ENCODE results near the gene RAET1G.
A peak's percentile ranks its signal among the peaks of the same experiment; 100 is the strongest.
"Not testable (repeated sequence)": the region's sequence is repeated elsewhere in the genome, so short reads cannot be mapped to it uniquely, and the experiment has no call there.

The RAET1G gene

DNA sequence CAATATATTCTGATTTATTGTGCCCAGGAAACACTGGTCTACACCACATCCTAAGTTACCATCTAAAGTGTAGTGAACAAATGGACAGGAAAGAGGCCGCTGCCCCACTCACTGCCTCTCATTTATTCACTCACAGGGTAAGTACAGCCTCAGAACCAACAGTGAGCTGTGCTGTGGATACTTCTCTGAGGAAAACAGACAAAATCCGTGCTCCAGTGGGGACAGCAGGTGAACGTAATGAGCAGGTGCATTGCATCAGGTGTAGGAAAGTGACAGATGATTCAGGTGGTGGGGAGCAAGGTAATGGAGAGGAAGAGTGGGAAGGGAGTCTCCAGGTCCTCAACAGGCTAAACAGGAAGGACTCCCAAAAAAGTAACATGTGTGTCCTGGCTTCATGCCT is 10.5 kb upstream of the RAET1G start:
- no peak for TF ChIP-seq CTCF (conservative IDR thresholded peaks at IDR 0.05; ENCODE audit: control insufficient read depth, insufficient read depth, low read depth, low read length)
- no peak for DNase-seq (ENCODE audit: low read depth)
- no peak overlapping the region for H3K4me3 ChIP-seq (ENCODE audit: control insufficient read depth, low read depth, low read length)

DNA sequence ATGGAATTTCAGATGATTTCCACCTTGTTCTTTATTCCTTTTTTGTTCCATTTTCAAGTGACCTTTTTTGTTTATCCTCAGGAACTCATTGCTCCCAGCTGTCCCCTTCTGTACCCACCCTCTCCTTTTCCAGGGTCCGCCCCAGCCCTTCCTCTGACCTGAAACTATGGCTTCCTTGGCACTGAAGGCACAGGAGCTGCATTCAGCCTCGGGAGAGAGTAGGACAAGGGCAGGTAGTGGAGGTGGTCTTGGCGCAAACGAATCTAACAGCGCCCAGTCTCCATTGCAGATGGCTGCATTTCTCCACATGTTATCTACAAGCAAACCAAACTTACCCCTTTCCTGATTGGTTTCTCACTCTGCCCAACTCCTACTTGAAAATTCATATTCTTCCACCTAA is 10.1 kb upstream of the RAET1G start:
- DNase-seq (ENCODE audit: low read depth) = no peak
- H3K4me3 ChIP-seq (ENCODE audit: control insufficient read depth, low read depth, low read length) = no peak overlapping the region
- no peak for TF ChIP-seq CTCF (conservative IDR thresholded peaks at IDR 0.05; ENCODE audit: control insufficient read depth, insufficient read depth, low read depth, low read length)

DNA sequence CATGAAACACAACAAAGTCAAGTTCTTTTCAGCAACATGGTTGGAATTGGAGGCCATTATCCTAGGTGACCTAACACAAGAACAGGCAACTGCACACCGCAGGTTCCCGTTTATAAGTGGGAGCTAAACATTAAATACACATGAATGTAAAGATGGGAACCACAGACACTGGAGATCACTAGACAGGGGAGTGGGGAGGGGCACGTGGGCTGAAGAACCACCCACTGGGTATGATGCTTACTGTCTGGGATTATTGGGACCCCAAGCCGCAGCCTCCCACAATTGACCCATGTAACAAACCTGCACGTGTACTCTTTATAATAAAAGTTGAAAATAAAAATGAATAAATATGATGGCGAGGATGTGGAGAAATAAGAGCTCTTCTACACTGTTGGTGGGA is 8.6 kb upstream of the RAET1G start:
- H3K4me3 ChIP-seq (ENCODE audit: control insufficient read depth, low read depth, low read length) = no peak overlapping the region
- DNase-seq (ENCODE audit: low read depth) = no peak
- no peak for TF ChIP-seq CTCF (conservative IDR thresholded peaks at IDR 0.05; ENCODE audit: control insufficient read depth, insufficient read depth, low read depth, low read length)

GRCh38 chr6:149929422-149929821 is 6.5 kb upstream of the RAET1G start:
- peak; percentile 50 for TF ChIP-seq CTCF (conservative IDR thresholded peaks at IDR 0.05; ENCODE audit: control insufficient read depth, insufficient read depth, low read depth, low read length)
- H3K4me3 ChIP-seq (ENCODE audit: control insufficient read depth, low read depth, low read length) = no peak overlapping the region
- no peak for DNase-seq (ENCODE audit: low read depth)

DNA sequence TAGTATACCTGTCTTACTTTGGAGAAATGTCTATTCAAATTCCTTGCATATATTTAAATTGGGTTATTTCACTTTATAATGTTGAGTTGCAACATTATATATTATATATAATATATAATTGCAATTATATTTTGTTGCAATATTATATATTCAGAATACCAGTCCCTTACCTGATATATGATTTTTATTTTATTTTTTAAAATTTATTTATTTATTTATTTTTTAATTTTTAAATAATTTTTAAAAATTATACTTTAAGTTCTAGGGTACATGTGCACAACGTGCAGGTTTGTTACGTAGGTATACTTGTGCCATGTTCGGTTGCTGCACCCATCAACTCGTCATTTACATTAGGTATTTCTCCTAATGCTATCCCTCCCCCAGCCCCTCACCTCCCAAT is 4.1 kb upstream of the RAET1G start:
- DNase-seq (ENCODE audit: low read depth); H3K4me3 ChIP-seq (ENCODE audit: control insufficient read depth, low read depth, low read length): not testable (repeated sequence)

GRCh38 chr6:149925974-149926777 is 3.3 kb upstream of the RAET1G start:
- peak; percentile 74 for DNase-seq (ENCODE audit: low read depth)
- peak overlapping the region; percentile 58 for H3K4me3 ChIP-seq (ENCODE audit: control insufficient read depth, low read depth, low read length)
- peak; percentile 93 for TF ChIP-seq CTCF (conservative IDR thresholded peaks at IDR 0.05; ENCODE audit: control insufficient read depth, insufficient read depth, low read depth, low read length)

GRCh38 chr6:149925253-149925973 is 2.5 kb upstream of the RAET1G start:
- H3K4me3 ChIP-seq (ENCODE audit: control insufficient read depth, low read depth, low read length) = peak overlapping the region; percentile 58
- peak; percentile 16 for DNase-seq (ENCODE audit: low read depth)
- no peak for TF ChIP-seq CTCF (conservative IDR thresholded peaks at IDR 0.05; ENCODE audit: control insufficient read depth, insufficient read depth, low read depth, low read length)
